ENCODE measurements around the gene ABCB9. TPM values are rescaled to one million over a fixed set of nuclear protein-coding genes. Genes with fewer than 3 reads are reported as not detected.

The ABCB9 gene
- total RNA-seq, 1 donor from 2014 or later, result 1.6 TPM

- H3K4me1 ChIP-seq, result no peaks in the 10 kb centered on the region
- intact Hi-C loops (cut with micrococcal nuclease), result no loop called here
- H3K4me3 ChIP-seq, result no peak overlapping the region
- no peak for DNase-seq
- no peak overlapping the region for H3K27ac ChIP-seq (replicated peaks)
- H3K36me3 ChIP-seq, result peaks cover 16% of the 10 kb centered on the region
- no peak for TF ChIP-seq CTCF (IDR thresholded peaks at IDR 0.05; ENCODE audit: borderline replicate concordance)
- H3K9me3 ChIP-seq (replicated peaks), result no peaks in the 10 kb centered on the region
- no peaks in the 10 kb centered on the region for H3K27me3 ChIP-seq (ENCODE audit: low read depth)
Measured at GRCh38 chr12:122935318-122935717, 30.9 kb downstream of the ABCB9 start.

GRCh38 chr12:122934722-122935121 is 31.5 kb downstream of the ABCB9 start:
- intact Hi-C loops (cut with micrococcal nuclease), result no loop called here
- TF ChIP-seq CTCF (IDR thresholded peaks at IDR 0.05; ENCODE audit: borderline replicate concordance), result no peak
- Histone ChIP-seq H3K36me3 (peaks cover 16% of the 10 kb centered on the region), H3K27me3 (ENCODE audit: low read depth) (no peaks in the 10 kb centered on the region), H3K27ac (replicated peaks) (no peak overlapping the region), H3K4me1 (no peaks in the 10 kb centered on the region), H3K9me3 (replicated peaks) (no peaks in the 10 kb centered on the region), H3K4me3 (no peak overlapping the region)
- DNase-seq, result no peak

GRCh38 chr12:122932207-122932606 is 34.1 kb downstream of the ABCB9 start:
- no peaks in the 10 kb centered on the region for H3K4me1 ChIP-seq
- no peak overlapping the region for H3K4me3 ChIP-seq
- peaks cover 16% of the 10 kb centered on the region for H3K36me3 ChIP-seq
- no peaks in the 10 kb centered on the region for H3K9me3 ChIP-seq (replicated peaks)
- H3K27ac ChIP-seq (replicated peaks), result no peak overlapping the region
- no peak for DNase-seq
- no peak for TF ChIP-seq CTCF (IDR thresholded peaks at IDR 0.05; ENCODE audit: borderline replicate concordance)
- intact Hi-C loops (cut with micrococcal nuclease), result no loop called here
- H3K27me3 ChIP-seq (ENCODE audit: low read depth), result no peaks in the 10 kb centered on the region

GRCh38 chr12:122929812-122930211 is 36.5 kb downstream of the ABCB9 start:
- Histone ChIP-seq H3K4me3 (no peak overlapping the region), H3K27me3 (ENCODE audit: low read depth) (no peaks in the 10 kb centered on the region), H3K36me3 (peaks cover 16% of the 10 kb centered on the region), H3K9me3 (replicated peaks) (no peaks in the 10 kb centered on the region), H3K4me1 (no peaks in the 10 kb centered on the region), H3K27ac (replicated peaks) (no peak overlapping the region)
- intact Hi-C loops (cut with micrococcal nuclease), result no loop called here
- no peak for TF ChIP-seq CTCF (IDR thresholded peaks at IDR 0.05; ENCODE audit: borderline replicate concordance)
- no peak for DNase-seq

- no peak for TF ChIP-seq CTCF (IDR thresholded peaks at IDR 0.05; ENCODE audit: borderline replicate concordance)
- no peak for DNase-seq
- Histone ChIP-seq H3K27me3 (ENCODE audit: low read depth) (no peaks in the 10 kb centered on the region), H3K4me3 (no peak overlapping the region), H3K27ac (replicated peaks) (no peak overlapping the region), H3K9me3 (replicated peaks) (no peaks in the 10 kb centered on the region), H3K4me1 (no peaks in the 10 kb centered on the region), H3K36me3 (peaks cover 16% of the 10 kb centered on the region)
- intact Hi-C loops (cut with micrococcal nuclease), result no loop called here
Measured at GRCh38 chr12:122929148-122929538, 37.1 kb downstream of the ABCB9 start.

All from left ventricle myocardium inferior (tissue), 1 donor.